AG04449 (cell line): ENCODE data around the gene GSG1.

Source experiments
- CTCF ChIA-PET: fragments of 350-600 bp; formaldehyde crosslinking; extraction: SDS; loops from one replicate; lab custom pipeline; 2021; ENCODE audit warnings: antibody characterized with exemption; lab: Yijun Ruan, JAX
- POLR2A ChIA-PET: fragments of 400-600, 350-600 bp; formaldehyde crosslinking; extraction: SDS; loops from one replicate; lab custom pipeline; 2020; ENCODE audit warnings: antibody characterized with exemption, inconsistent platforms; lab: Yijun Ruan, JAX
- DNase-seq: peaks from one replicate; pipeline ENCODE4 v3.0.0-alpha.2; 2010; ENCODE audit warnings: low read depth, low spot score
- H3K4me3 ChIP-seq: 2 replicates; pipeline ENCODE4 v1.5.1; 2011; ENCODE audit warnings: low read depth, mild to moderate bottlenecking, control low read depth, low read length
- CTCF ChIP-seq: IDR thresholded peaks from one replicate; pipeline ENCODE4 v1.5.1; 2011; ENCODE audit warnings: mild to moderate bottlenecking, moderate library complexity, low read length, control low read depth, inconsistent platforms; ENCODE audit not compliant: insufficient read depth; ENCODE audit errors: missing control alignments

The GSG1 gene

DNA sequence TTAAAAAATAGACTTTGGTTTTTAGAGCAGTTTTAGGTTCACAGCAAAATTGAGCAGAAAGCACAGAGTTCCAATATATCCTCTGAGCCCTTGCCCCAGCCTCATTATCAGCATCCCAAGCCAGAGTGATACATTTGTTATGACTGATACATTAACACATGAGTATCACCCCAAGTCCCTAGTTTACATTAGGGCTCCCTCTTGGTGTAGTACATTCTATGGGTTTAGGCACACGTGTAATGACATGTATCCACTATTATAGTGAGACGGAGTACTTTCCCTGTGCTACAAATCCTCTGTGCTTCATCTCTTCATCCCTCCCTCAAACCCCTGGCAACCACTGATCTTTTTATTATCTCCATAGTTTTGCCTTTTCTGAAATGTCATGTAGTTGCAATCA is 22.5 kb upstream of the GSG1 start:
- TF ChIP-seq CTCF = no peak
- CTCF ChIA-PET = interaction anchor here (1.0 to 1.6 kb wide), 3 partner anchors 9 to 83 kb away, joined by 3 to 4 read pairs (median 4); no protein-coding TSS in a partner anchor

DNA sequence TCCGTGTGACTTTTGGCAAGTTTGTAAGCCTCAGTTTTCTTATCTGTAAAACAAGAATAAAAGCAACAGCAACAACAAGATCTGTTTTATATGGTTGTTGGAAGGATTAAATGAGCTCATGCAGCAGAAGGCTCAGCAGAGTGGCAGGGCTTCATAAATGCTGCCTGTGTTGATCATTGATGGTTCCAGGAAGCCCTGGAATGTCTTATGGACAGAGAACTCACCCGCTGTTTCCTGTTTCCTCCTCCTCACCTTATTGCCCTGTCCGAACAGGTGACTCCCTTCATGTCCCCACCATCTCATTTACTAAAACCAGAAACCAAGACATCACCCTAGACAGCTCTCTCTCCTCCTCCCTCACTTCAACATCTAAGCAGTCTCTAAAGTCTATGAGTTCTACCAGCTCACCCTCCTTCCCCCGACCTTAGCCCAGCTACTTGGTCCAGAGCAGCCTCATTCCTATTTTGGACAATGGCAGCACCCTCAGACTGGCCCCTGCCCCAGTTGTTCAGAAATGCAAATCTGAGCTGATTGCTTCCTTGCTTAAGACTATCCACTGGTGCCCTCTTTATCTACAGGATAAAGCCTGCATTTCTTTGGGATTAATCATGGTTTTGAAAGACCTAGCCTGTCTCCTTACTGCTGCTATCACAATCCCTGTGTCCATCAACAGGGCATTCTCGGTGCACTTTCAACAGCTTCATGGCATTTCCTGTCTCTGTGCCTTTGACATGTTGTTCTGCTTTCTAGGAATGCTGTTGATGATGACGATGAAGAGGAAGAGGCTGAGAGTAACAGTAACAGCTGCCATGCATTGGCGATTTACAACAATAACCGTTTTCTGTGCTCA is 21.4 kb upstream of the GSG1 start:
- DNase-seq = no peak
- H3K4me3 ChIP-seq = no peak overlapping the region
- TF ChIP-seq CTCF = no peak
- ChIA-PET CTCF (interaction anchor here (0.9 to 1.6 kb wide), 4 partner anchors 8 to 84 kb away, joined by 3 to 5 read pairs (median 3); no protein-coding TSS in a partner anchor), POLR2A (no interaction called here)

More for the DNA sequence above, 22.5 kb upstream of the GSG1 start:
- no peak overlapping the region for H3K4me3 ChIP-seq
- no peak for DNase-seq
- POLR2A ChIA-PET = no interaction called here

DNA sequence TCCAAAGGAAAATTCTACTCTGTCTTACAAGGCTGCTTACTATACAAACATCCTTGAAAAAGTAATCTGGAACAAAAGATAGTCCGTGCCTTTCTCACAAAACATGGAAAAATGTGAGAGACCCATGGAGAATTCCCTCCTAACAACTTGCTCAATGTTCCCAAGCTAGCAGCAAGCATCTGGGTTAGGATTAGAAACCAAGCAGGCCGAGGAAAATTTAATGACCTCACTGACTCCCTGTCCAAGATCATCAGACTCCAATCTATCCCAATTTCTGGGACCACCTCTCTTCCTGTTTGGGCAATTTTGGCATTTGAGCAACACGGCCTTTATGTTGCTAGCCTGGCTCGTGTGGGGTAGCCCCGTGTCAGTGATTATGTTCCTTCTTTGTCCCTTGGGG is 18.1 kb upstream of the GSG1 start:
- TF ChIP-seq CTCF = no peak
- no peak overlapping the region for H3K4me3 ChIP-seq
- POLR2A ChIA-PET = no interaction called here
- no peak for DNase-seq
- CTCF ChIA-PET = no interaction called here

GRCh38 chr12:13120413-13120812 is 16.9 kb upstream of the GSG1 start:
- no peak for TF ChIP-seq CTCF
- ChIA-PET POLR2A (no interaction called here), CTCF (interaction anchor here (0.9 to 1.0 kb wide), 2 partner anchors 10 to 21 kb away, joined by 3 to 4 read pairs; no protein-coding TSS in a partner anchor)
- DNase-seq = no peak
- no peak overlapping the region for H3K4me3 ChIP-seq

DNA sequence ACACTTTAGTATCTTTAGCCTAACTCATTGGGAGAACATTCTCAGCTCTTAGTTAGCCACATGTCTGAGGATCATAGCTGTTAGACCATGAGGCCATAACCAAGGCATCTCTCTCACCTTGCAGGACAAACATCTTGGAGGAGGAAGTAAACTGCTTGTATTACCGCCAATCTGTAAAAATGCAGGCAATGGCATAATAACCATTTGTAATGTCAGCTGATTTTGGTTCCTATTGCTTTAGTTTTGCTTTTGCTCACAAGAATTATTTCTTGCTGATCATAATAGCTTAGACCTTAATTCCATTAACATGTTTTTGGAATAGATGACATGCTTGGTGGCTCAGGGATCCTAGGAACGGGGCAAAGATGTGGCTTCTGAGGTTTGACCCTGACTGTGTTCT is 16.4 kb upstream of the GSG1 start:
- no peak for DNase-seq
- TF ChIP-seq CTCF = no peak
- ChIA-PET POLR2A (no interaction called here), CTCF (interaction anchor here (0.9 to 1.0 kb wide), 2 partner anchors 11 to 20 kb away, joined by 3 to 4 read pairs; no protein-coding TSS in a partner anchor)
- no peak overlapping the region for H3K4me3 ChIP-seq

- no peak overlapping the region for H3K4me3 ChIP-seq
- POLR2A ChIA-PET = no interaction called here
- CTCF ChIA-PET = interaction anchor here (0.8 to 2.6 kb wide), 5 partner anchors 9 to 95 kb away, joined by 3 to 11 read pairs (median 4); no protein-coding TSS in a partner anchor
- no peak for DNase-seq
- TF ChIP-seq CTCF = no peak
Measured at GRCh38 chr12:13117029-13117428, 13.6 kb upstream of the GSG1 start.
